GM12891 (cell line): Measurements from ENCODE around the gene CELF2.

ENCODE experiments used
- DNase-seq: peaks from one replicate; pipeline ENCODE4 v3.0.0; 2011; ENCODE audit warnings: low spot score; ENCODE audit not compliant: insufficient read length
- FAIRE-seq: peaks from 2 replicates; lab custom pipeline; 2011; peaks lifted over from hg19 to GRCh38; lab: Jason Lieb, UNC
- PAX5 ChIP-seq: IDR thresholded peaks from 2 replicates; pipeline ENCODE4 v1.6.1; 2011; ENCODE audit warnings: low read length, moderate library complexity, mild to moderate bottlenecking; ENCODE audit not compliant: insufficient read depth, severe bottlenecking
- POLR2A ChIP-seq: IDR thresholded peaks from 2 replicates; pipeline ENCODE4 v1.6.1; 2011; ENCODE audit warnings: low read depth, low read length, control low read depth
- POLR2AphosphoS5 ChIP-seq: IDR thresholded peaks from 2 replicates; pipeline ENCODE4 v1.6.1; 2011; ENCODE audit warnings: low read depth, low read length, control low read depth
- POU2F2 ChIP-seq: IDR thresholded peaks from 2 replicates; pipeline ENCODE4 v1.6.1; 2011; ENCODE audit warnings: low read depth, mild to moderate bottlenecking, control low read depth, low read length, moderate library complexity
- SPI1 ChIP-seq: IDR thresholded peaks from 2 replicates; pipeline ENCODE4 v1.6.1; 2011; ENCODE audit warnings: low read depth, low read length, control low read depth
- TAF1 ChIP-seq: IDR thresholded peaks from 2 replicates; pipeline ENCODE4 v1.6.1; 2011; ENCODE audit warnings: low read depth, low read length, control low read depth

Gene CELF2

DNA sequence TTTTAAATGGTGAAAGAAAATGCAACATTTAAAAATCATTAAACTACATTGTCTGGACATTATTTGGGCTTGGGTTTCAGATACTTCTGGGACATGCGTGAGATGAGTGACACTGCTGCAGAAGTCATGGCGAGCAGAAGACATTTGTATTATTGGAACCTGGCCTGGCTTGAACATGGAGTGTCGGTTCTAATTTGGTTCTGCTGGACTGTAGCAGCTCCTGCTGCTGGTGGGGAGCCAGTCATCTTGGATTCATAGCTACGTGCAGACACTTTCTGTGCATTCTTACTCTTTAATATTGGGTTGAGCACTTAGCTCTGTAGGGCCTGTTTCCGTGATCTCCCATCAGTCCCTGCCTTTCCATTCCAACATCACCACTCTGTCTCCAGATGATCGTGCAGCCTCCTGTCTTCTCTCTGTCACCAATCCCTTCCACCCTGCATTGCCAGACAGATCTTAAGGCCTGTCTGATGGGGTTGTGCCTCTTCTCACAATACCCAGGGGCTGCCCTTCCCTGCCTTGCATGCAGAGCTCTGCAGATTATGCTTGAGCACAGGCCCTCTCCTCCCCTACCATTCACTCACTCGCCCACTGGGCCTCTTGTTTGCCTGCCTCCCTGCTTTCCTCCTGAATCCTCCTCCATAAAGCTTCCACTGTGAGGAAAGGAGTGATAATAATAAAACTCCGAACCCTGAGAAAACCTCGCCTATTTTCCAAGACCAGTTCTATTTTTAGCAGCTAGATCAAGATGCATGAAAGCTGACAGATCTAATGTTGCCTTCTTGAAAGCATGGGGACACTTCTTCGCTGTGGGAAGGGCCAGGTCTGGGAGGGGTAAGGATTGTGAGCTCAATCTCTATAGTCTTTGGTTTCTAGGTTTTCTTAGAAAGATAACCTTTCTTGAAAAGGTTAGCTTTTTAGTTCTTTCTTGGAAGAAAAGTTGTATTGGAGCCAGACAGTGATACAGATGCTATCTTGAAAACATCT, 32.9 kb downstream of the CELF2 start:
- no peak for DNase-seq
- FAIRE-seq = no peak
- TF ChIP-seq SPI1 = no peak

DNA sequence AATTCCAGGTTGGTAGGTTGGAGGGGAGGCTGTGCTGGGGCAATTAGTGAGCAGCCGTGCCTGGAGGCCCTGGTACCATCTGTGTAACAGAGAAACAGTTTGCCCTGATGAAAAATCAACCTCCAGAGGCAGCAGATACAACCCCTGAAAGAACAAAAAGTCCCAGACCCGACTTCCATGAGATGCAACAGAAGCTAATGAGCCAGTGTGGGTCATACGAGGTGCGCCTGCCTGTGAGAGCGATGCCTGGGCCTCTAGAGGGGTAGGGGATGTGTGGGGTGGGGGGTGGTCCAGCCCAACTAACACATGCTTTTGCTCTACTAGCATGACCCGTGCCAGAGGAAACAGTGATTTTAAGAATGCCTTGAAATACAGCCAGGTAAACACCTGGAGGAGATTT, 39.3 kb downstream of the CELF2 start:
- no peak for FAIRE-seq
- no peak for TF ChIP-seq SPI1
- TF ChIP-seq TAF1 = no peak
- DNase-seq = no peak

DNA sequence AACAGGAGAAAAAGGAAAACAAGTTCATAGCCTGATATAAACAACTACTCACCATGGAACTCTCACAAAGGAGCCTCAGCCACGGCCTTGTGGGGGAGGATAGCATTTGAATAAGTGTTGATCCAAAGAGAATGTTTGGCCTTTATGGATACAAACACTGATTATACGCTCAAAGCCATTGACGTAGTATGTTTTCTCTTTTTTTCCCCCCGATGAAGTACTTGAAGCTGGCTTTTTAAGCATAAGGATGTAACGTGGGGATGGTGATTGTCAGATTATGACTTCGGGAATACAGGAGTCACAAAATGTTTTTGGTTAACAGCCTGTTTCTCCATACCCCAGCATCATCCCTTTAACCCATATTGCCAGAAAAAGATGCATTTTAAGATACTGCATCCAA, 39.8 kb downstream of the CELF2 start:
- TF ChIP-seq POU2F2 = no peak
- no peak for TF ChIP-seq PAX5
- no peak for TF ChIP-seq TAF1
- no peak for TF ChIP-seq SPI1
- no peak for TF ChIP-seq POLR2AphosphoS5
- no peak for TF ChIP-seq POLR2A
- DNase-seq = no peak
- FAIRE-seq = no peak

GRCh38 chr10:11057994-11058393, 40.3 kb downstream of the CELF2 start:
- FAIRE-seq (no peak), DNase-seq (no peak)
- TF ChIP-seq SPI1 (no peak), TAF1 (no peak), POLR2AphosphoS5 (no peak), POU2F2 (no peak), PAX5 (no peak), POLR2A (no peak)

DNA sequence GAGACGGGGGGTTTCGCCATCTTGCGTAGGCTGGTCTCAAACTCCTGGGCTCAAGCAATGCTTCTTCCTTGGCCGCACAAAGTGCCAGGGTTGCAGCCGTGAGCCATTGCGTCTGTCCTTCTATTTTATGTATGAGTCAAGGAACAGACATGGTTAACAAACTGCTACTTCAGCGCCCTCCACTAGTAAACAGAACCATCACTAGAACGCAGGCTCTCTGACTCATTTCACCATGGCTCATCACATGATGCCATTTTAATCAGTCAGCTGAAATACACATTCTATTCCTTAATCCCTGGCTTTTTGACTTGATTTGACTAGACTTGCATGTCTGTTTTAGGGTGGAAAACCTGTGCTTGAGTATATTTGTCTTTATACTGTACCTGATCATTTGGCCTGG, 41.3 kb downstream of the CELF2 start:
- FAIRE-seq (no peak), DNase-seq (no peak)
- TF ChIP-seq POLR2A (no peak), SPI1 (no peak), POU2F2 (no peak), PAX5 (no peak), TAF1 (no peak), POLR2AphosphoS5 (no peak)

GRCh38 chr10:11063856-11064255, 46.2 kb downstream of the CELF2 start:
- DNase-seq (no peak), FAIRE-seq (no peak)
- TF ChIP-seq PAX5 = no peak
- TF ChIP-seq POLR2AphosphoS5 = no peak
- TF ChIP-seq SPI1 = no peak
- no peak for TF ChIP-seq POLR2A
- no peak for TF ChIP-seq TAF1
- no peak for TF ChIP-seq POU2F2

DNA sequence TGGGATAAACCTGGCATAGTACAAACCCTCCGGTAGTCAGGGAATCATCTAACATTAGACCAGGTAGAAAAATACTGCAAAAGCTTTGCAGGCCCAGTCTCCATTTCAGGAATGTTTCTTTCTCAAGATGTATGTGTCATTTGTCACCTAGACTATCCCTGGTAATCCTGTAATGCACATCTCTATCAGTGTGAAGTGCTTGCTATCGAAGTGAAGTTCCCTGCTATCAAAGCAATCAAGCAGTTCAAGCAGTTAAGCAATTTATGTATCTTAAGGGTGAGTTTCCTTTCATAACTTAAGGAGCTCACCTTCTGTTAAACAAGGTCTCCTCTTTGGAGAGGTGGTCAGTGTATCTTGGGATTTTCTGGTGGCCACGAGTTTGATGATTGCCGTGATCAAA, 47.2 kb downstream of the CELF2 start:
- DNase-seq (no peak), FAIRE-seq (peak; percentile 76)
- TF ChIP-seq SPI1 (no peak), TAF1 (no peak), POLR2A (no peak), POU2F2 (no peak), PAX5 (no peak)

- FAIRE-seq (no peak), DNase-seq (no peak)
- TF ChIP-seq PAX5 = no peak
- TF ChIP-seq POLR2AphosphoS5 = no peak
- no peak for TF ChIP-seq POLR2A
- no peak for TF ChIP-seq POU2F2
- no peak for TF ChIP-seq TAF1
- TF ChIP-seq SPI1 = no peak
These were observed 47.9 kb downstream of the CELF2 start for GRCh38 chr10:11065567-11065966.

DNA sequence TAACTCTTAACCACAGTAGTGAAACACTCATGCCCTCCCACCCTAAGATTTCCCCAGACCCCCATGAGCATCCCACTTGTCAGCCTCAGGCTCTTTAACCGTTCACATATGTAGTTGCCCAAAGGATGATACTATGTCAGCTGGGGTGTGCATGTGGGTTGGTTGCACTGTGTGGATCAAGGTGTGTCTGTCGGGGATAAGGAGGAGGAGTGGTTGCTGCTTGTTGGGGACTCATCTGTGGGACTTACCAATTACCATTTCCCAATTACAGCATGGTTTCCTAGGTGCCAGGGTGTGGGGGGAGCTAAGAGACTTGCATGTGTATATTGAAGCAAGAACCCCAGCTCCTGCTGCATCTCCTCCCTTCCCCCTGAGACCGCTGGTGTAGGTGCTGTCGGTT, 48.8 kb downstream of the CELF2 start:
- DNase-seq (no peak), FAIRE-seq (no peak)
- TF ChIP-seq POLR2AphosphoS5 = no peak
- TF ChIP-seq PAX5 = no peak
- no peak for TF ChIP-seq POU2F2
- no peak for TF ChIP-seq SPI1
- TF ChIP-seq TAF1 = no peak
- no peak for TF ChIP-seq POLR2A

GRCh38 chr10:11068861-11069633, 51.4 kb downstream of the CELF2 start:
- no peak for TF ChIP-seq POLR2AphosphoS5
- TF ChIP-seq SPI1 = no peak
- no peak for TF ChIP-seq TAF1
- no peak for FAIRE-seq

More at GRCh38 chr10:11068861-11069633, 51.4 kb downstream of the CELF2 start:
- no peak for DNase-seq
